ENCODE measurements around the gene KIF1A.
"Not testable (repeated sequence)": the region's sequence is repeated elsewhere in the genome, so short reads cannot be mapped to it uniquely, and the experiment has no call there.

Gene KIF1A

DNA sequence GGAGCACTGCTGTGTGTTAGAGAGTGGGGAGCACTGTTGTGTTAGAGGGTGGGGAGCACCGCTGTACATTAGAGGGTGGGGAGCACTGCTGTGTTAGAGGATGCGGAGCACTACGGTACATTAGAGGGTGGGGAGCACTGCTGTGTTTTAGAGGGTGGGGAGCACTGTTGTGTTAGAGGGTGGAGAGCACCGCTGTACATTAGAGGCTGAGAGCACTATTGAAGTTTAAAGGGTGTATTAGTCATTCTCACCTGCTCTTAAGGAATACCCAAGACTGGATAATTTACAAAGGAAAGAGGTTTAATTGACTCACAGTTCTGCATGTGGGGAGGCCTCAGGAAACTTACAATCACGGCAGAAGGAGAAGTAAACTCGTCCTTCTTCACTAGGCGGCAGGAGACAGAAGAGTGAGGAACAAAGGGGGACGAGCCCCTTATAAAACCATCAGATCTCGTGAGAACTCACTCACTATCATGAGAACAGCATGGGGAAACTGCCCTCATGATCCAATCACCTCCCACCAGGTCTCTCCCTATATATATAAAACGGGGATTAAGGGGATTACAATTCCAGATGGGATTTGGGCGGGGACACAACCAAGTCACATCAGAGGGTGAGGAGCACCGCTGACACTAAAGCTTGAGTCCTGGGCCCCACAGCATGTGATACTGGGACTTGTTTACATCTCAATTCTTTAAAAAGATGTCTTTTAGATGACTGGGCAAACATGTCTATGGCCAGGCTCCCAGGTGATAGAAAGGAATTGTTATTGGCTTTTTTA, 29.1 kb upstream of the KIF1A start:
- in situ Hi-C loops (cut with MboI; ENCODE audit: low sequenced_read_pairs) = no loop called here

DNA sequence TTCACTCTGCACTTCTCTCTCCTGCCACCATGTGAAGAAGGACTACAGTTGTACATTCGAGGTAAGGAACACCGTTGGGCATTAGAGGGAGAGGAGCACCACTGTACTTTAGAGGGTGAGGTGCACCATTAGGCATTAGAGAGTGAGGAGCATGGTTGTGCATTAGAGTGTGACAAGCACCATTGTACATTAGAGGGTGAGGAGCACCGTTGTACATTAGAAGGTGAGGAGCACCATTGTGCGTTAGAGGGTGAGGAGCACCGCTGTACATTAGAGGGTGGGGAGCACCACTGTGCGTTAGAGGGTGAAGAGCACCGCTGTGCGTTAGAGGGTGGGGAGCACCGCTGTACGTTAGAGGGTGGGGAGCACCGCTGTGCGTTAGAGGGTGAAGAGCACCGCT, 27.8 kb upstream of the KIF1A start:
- in situ Hi-C loops (cut with MboI; ENCODE audit: low sequenced_read_pairs) = no loop called here

DNA sequence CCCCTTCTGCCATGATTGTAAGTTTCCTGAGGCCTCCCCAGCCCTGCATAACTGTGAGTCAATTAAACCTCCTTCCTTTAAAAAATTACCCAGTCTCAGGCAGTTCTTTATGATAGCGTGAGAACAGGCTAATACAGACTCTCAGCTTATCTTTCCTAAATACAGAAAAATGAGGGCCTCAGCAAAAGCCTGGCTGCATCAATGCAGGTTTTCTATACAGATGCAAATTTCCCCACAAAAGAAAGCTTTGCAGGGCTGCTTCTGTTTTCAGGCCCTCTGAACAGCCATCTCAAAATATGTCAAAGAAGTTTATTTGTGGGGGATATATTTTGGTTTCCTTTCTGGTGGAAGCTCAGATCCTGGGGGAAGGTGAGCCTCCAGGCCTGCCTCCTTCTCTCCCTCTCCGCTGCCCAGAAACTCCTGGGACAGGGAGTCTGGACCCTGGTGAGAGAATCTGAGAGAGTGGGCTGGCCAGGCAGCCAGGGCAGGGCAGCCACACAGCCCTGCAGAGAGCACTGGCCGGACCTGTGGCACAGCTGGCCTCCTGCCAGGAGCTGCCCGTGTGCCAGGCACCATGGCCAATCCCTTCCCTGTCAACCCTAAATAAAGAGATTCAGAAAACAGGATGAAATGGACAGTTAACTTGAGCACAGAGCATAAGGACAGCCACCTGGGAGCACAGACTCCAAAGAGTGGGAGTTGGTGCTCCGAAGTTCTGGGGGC, 27.0 kb upstream of the KIF1A start:
- in situ Hi-C loops (cut with MboI; ENCODE audit: low sequenced_read_pairs) = no loop called here

DNA sequence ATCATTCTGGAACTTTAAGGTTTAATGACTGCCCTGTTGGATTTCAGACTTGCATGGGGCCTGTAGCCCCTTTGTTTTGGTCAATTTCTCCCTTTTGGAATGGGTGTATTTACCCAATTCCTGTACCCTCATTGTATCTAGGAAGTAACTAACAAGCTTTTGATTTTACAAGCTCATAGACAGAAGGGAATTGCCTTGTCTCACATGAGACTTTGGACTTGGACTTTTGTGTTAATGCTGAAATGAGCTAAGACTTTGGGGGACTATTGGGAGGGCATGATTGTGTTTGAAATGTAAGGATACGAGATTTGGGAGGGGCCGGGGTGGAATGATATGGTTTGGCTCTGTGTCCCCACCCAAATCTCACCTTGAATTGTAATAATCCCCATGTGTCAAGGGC, 26.3 kb upstream of the KIF1A start:
- in situ Hi-C loops (cut with MboI; ENCODE audit: low sequenced_read_pairs) = not testable (repeated sequence)

DNA sequence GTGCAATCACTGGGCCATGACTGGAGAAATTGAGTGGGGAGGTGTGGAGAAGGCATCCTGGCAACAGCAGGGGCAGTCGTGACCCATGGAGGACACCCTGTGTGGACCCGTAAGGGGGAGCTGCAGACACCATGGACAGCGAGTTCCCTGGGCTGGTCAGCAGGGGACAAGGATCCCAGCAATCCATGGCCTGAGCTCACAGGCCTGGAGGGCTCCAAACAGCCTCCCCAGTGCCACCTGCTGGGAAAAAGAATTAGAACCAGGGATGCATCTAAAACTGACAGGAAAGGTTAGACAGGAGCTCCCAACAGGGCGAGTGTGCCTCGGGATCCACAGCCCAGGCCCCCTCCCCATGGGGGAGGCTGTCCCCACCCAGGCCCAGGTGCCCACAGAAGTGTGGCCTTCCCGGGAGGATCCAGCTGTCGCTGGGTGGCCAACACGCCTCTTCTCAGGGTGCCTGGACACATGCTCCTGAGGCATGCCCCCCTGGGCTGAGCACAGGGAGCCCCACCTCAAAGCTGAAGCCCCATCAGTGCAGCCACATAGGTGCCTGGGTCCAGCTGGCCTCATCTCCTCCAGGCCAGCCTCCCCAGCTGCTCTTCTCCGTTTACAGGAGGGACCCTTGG, 20.5 kb upstream of the KIF1A start:
- in situ Hi-C loops (cut with MboI; ENCODE audit: low sequenced_read_pairs) = no loop called here

DNA sequence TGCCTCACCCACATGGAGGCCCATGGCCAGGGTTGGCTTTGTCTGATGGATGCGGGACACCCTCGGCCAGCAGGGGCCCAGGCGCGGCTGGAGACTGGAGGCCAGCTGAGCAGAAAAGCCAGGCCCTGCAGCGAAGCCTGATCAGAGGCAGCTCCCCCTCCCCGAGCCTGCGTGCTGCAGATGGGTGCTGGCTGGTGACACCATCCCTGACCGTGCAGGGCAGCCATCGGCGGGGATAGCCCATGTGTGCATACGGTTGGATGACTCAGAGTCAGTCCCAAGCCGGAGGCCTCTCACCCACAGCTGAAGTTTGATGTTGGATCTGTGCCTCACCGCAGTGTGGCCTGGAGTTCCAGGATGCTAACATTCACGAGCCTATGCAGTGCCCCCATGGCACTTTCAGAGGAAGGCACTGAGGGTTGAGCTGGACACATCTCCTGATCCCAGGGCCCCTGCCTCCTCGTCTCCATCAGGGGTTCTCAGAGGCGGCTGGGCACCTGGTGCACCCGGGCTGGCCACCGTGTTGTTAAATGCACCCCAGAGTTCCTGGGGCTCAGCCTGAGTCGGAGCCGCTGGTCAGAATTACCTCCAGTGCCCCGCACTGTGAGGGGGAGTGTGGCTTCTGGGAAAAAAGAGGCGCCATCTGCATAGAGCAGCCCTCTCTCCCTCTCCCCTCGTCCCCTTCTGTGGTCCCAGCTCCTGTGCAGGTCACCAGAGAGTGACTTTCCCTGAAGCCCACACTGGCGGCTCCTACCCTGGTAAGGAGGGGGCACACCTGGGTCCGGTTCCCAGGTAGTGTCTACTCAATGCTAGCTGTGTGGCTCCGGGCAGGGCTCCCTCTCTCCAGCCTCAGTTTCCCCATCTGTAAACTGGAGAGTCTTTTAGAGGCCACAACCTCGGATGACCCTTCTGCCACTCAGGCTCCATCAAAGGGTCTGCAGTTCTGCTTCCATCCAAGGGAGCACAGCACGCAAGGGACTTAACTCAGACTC, 19.4 kb upstream of the KIF1A start:
- in situ Hi-C loops (cut with MboI; ENCODE audit: low sequenced_read_pairs) = no loop called here

DNA sequence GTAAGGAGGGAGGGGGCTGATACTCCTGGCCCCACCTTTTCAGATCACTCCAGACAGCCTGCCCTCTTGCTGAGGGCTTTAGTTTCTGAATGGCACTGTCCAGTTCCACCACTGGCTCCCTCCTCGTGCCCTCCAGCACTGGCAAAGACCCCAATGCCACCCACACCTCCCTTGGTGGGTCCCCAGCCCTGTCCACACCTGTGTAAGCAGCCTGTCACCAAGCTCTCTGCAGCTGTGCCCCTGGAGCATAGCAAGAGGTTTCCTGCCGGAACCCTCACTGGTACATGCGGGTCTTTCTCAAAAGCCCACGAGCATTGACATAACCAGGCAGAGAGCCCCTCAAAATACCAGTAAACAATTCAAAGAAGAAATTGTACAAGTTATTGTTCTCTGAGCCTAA, 17.6 kb upstream of the KIF1A start:
- in situ Hi-C loops (cut with MboI; ENCODE audit: low sequenced_read_pairs) = no loop called here

DNA sequence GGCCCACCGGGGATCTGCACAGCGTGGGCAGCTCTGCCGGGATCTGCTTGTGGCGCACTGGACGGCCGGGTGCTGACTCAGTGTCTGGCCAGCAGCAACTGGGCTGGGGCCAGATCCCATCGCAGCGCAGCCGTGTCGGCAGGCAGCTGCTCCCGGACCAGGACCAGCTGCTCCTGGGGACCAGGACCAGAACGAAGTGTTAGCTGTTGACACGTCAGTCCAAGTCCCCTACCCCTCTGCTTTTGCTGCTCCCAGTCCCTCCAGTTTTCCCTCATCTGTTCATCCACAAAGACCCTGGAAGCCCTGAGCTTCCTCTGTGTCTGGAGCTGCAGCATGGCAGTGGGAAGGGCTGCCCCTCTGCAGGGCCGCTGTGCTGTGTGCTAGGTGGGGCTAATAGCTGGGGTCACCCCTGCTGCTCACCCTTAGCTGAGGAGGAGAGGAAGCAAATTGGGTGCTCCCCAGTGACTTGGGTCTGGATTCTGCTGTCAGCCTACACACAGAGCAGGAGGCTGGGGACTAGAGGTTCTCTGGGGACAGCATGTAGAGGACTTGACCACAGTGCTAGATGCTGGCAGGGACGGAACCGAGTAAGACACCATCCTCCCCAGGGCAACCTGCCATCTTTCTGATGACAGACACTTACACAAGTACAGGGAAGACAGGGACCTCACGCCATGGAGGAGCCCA, 16.9 kb upstream of the KIF1A start:
- in situ Hi-C loops (cut with MboI; ENCODE audit: low sequenced_read_pairs) = no loop called here

DNA sequence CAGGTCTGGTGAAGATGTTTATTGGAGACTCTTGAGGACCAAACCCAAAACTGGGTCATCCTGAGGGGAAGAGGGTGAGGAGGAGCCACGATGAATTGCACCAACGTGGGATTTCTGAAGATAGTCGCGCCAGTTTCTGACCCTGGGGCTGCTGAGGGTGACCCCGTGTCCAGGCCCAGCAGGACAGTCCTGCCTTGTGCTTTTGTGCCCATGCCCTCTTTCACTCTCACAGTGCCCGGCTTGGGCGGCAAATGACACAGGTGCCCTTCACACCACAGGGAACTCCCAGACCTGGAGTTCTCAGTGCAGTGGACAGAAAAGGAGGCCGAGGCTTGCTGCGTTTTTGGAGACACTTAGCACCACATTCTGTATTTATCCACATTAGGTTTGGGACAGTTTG, 15.5 kb upstream of the KIF1A start:
- in situ Hi-C loops (cut with MboI; ENCODE audit: low sequenced_read_pairs) = no loop called here

DNA sequence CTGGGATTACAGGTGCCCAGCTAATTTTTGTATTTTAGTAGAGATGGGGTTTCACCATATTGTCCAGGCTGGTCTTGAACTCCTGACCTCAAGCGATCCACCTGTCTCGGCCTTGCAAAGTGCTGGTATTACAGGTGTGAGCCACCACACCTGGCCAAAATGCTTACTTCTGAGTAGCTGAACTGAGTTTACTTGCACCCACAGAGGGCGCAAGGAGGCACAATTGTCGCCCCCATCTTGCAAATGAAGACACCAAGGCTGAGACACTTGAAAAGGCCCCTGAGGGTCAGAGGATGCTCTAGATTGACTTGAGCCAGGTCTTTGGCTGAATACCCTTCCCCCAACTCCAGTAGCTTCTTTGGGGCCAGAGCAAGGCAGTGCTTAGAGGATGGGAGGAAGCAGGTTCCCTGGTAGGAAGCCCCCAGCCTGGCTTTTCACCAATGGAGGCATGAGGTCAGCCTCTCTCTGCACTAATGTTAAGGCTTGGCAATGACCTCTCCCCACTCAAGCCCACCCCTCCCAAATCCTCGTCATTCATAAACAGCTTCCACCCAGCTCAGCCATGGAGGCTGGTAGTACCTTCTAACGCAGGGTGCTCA, 14.5 kb upstream of the KIF1A start:
- in situ Hi-C loops (cut with MboI; ENCODE audit: low sequenced_read_pairs) = no loop called here

DNA sequence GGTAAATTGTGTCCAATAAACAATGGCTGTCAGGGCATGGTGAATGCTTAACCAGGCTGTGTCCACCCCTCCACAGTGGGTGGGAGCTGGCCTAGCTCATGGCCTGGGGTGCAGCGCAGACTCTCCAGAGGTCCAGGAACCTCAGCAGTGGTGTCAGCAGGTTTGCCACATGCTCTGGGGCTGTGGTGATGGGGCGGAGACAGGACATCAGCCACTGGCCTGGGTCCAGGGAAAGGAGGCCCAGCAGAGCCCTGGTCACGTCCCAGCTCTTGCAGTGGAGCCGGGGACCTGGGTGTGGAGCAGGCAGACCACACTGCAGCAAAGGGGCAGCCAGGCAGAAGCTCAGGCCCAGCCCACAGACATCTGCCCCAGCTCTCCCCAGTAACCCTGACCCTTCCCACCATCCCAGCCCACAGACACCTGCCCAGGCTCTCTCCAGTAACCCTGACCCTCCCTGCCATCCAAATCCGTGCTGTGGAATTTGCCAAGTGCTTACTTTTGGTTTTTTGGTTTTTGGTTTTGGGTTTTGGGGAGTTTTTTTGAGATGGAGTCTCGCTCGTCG, 13.8 kb upstream of the KIF1A start:
- in situ Hi-C loops (cut with MboI; ENCODE audit: low sequenced_read_pairs) = no loop called here

DNA sequence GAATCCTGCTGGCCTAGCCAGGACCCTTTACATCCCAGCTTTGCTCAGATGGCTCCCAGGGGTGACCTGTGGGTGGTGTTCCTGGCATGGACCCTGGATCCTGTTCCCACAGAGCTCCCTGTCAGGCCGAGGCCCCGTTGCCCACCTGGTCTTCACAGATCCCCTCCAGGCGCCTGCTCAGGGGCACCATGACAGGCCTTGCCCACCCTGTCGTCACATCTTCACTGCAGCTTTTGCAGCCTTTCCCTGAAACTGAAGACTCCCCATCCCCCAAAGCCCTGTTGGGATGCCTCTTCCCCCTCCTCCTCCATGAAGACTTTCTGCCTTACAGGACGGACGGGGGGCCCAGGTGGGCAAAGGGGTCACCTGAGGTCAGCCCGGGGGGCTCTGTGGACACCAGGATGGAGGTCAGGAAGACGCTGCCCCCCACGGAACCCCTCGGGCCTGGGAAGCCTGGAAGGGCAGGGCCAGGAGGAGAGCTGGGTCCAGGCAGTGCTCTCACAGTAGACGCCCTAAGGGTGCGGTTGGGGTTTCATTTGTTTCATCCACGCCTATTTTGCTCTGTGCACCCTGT, 13.0 kb upstream of the KIF1A start:
- in situ Hi-C loops (cut with MboI; ENCODE audit: low sequenced_read_pairs) = no loop called here

DNA sequence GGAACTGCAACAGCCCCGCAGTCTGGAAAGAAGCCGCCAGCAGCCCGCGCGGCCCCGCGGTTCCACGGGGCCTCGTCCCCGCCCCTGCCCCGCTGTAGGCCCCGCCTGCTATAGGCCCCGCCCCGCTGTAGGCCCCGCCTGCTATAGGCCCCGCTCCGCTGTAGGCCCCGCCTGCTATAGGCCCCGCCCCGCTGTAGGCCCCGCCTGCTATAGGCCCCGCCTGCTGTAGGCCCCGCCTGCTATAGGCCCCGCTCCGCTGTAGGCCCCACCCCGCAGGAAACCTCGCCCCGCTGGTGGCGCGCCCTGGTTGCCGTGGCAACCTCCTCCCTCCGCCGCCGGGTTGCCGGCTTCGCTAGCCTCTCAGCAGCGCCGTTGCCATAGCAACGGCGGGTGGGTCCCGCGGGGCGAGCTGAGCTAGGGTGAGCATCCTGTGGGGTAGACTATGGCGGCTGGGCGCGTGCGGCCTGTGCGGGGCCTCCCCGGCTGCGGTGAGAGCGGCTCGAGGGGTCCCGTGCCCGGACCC, 12.2 kb upstream of the KIF1A start:
- in situ Hi-C loops (cut with MboI; ENCODE audit: low sequenced_read_pairs) = no loop called here

DNA sequence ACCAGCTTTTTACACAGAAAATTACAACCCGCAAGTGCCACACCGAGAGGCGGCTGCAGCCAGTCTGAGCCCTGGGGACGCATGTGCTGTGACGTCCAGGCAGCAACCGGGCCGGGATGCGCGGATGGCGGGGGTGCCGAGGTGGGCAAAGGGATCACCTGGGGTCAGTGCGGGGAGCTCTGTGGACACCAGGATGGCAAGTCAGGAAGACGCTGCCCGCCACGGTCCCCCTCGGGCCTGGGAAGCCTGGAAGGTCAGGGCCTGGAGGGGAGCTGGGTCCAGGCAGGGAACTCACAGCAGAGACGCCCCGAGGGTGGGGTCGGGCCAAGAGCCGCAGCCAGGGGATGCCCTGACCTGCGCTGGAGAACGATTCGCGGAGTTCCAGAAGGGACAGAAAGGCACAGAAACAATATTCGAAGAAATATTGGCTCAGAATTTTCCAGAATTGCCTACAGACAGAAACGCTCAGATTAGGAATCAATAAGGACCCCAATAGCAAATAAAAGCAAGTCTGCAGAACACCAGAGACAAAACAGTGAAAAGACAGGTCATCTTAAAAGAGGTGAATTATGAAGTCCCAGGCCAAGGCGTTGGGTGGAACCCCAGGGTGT, 11.7 kb upstream of the KIF1A start:
- in situ Hi-C loops (cut with MboI; ENCODE audit: low sequenced_read_pairs) = no loop called here

DNA sequence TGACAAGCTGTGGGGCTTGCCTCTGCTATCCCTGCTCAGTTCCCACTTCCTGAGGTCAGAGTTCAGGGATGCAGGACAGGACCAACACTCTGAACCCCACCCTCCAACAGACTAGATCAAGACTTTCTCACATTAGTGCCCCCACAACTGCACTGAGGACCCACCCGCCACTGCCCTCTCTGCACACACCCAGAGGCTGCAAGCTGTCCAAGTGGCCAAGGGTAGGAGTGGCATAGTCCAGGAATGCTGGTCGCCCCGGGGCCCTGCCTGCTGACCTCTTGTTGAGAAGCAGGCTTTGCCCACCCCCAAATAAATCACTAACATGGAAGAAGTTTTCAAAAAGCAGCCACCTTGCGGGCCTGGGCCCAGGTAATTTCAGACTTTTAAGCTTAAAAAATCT, 5.5 kb upstream of the KIF1A start:
- in situ Hi-C loops (cut with MboI; ENCODE audit: low sequenced_read_pairs) = no loop called here

DNA sequence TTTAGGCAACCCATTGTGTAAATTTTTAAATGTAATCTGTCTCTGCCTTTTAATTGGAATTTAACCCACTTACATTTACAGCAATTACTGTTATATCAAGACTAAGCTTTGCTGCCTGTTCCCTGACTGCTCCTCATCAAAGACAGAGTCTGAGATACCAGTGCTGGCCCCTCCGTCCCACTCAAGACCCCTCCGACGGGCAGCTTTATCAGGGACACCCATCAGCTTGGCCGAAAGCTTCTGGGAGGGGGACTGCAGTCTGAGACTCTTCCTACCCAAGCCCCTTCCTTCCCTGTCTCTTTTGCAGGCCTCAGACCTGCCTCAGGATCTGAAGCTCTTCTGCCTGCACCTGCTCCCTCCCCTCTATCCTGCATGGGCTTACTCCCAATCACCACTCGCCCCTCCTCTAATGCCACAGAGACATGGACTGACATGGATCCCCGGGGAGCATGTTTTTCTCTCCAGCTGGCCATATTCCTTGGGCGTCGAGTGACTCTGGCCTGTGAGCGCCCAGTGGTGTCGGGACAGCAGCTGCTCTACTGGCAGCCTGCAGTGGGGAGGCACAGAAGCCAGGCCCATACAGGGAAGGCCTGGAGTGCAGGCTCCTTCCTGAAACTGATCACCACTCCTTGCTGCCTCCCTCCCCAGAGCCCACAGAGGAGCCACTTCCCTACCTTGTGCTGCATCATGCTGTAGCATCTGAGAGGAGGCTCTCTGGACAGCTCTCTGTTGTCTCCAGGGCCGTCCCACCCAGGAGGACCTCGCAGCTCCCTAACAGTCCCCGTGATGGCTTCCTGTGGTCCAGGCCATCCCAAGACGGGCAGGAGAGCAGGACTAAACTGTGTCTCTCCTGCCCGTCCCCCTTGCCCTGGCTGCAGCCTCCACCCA, 3.7 kb upstream of the KIF1A start:
- in situ Hi-C loops (cut with MboI; ENCODE audit: low sequenced_read_pairs) = no loop called here

DNA sequence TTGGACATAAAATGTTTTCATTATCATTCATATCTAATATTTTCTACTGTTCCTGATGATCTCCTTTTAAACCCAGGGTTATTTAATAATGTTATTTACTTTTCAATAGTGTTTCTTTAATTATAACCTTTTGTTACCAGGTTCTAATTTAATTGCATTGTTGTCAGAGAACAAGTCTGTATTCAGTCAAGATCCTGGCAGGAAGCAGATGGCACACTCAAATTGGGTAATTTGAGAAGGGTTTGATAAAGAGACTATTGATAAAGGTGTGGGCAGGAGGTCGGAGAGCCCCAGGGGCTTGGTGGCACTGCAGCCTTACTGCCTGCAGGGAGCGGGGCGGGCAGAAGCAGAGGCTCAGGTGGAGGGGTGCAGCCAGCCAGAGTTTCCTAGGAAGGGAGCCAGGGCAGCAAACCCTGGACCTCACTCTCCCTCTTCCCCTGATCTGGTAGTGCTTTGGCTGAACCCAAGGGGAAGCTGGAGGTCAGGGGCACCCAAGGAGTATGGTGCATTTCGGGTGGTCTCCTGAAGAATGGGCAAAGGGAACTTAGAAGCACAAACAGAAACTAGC, 2.3 kb upstream of the KIF1A start:
- in situ Hi-C loops (cut with MboI; ENCODE audit: low sequenced_read_pairs) = no loop called here
